ENCODE measurements around the gene RBBP8NL.

RBBP8NL gene

DNA sequence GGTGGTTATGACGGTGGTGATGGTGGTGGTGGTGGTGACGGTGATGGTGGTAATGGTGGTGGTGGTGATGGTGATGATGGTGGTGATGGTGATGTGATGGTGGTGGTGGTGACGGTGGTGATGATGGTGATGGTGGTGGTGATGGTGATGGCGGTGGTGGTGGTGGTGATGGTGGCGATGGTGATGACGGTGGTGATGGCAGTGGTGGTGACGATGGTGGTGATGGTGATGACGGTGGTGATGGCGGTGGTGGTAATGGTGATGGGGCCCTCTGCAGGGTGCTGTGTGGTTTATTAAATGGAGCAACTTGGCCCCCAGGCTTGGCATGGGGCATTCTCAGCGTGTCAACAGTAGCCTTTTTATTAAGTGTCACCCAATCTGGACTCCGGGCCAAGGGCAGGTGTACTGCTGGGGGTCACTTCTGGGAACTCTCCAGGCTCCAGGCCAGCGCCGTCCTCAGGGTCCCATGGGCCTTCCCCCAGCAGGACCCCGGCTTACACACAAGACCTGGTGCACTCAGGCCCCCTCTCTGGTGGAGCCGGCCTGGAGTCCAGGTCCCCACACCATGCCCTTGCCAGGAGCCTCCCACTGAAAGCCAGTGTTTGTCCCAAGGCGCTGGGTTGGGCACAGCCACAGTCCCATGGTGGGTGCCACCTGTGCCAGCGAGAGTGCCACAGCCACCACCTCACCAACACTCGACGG lies 29.1 kb downstream of the RBBP8NL start:
- H3K4me1 ChIP-seq (ENCODE audit: control insufficient read depth, insufficient read depth, low read length): no peaks in the 10 kb centered on the region
- H3K9me3 ChIP-seq (ENCODE audit: control insufficient read depth, insufficient read depth, low read length): no peaks in the 10 kb centered on the region
- no peaks in the 10 kb centered on the region for H3K27me3 ChIP-seq (ENCODE audit: control insufficient read depth, insufficient read depth, low read length)
- no peak overlapping the region for H3K4me3 ChIP-seq (ENCODE audit: low read depth, low read length)
- H3K36me3 ChIP-seq (ENCODE audit: control insufficient read depth, insufficient read depth, low read length): peaks cover 2% of the 10 kb centered on the region
- H3K9ac ChIP-seq (ENCODE audit: low read depth, low read length): no peak overlapping the region

DNA sequence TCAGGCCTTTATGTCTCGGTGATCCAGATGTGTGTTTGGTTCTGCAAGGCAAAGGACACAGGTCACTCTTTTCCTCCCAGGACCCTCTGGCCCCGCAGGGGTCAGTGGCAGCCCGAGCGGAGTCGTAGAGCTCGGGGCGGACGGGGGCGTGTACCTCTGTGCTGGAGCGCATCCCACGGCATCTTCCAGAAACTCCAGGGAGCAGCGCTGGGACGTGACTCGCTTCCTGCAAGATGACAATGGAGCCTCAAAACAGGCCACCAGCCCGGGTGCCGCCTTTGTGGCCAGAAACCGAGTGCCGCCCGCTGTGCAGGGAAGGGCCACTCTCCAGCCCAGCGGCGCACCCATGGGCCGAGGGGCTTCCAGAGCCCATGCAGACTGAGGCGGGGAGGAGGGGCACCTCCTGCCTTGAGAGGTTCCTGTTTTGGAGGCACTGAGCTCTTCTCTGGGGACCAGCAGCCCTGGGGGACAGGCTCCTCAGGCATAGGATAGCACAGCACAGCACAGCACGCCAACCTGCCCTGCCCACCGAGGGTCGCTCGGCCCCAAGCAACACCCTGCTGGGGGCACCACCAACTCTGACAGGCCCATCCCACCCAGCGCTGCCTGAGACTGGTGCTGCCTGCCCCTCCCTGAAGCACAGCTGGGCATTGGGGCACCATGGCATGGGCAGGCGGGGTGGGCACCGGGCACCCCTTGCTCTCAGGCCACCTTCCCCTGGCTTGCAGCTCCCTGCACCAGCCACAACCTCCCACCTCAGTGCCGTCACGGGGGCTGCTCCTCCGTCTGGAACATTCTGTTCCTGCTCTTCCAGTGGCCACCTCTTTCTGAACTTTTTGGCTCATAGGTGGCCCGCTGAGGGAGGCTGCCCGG lies 30.7 kb downstream of the RBBP8NL start:
- H3K9ac ChIP-seq (ENCODE audit: low read depth, low read length): no peak overlapping the region
- H3K9me3 ChIP-seq (ENCODE audit: control insufficient read depth, insufficient read depth, low read length): no peaks in the 10 kb centered on the region
- no peaks in the 10 kb centered on the region for H3K4me1 ChIP-seq (ENCODE audit: control insufficient read depth, insufficient read depth, low read length)

DNA sequence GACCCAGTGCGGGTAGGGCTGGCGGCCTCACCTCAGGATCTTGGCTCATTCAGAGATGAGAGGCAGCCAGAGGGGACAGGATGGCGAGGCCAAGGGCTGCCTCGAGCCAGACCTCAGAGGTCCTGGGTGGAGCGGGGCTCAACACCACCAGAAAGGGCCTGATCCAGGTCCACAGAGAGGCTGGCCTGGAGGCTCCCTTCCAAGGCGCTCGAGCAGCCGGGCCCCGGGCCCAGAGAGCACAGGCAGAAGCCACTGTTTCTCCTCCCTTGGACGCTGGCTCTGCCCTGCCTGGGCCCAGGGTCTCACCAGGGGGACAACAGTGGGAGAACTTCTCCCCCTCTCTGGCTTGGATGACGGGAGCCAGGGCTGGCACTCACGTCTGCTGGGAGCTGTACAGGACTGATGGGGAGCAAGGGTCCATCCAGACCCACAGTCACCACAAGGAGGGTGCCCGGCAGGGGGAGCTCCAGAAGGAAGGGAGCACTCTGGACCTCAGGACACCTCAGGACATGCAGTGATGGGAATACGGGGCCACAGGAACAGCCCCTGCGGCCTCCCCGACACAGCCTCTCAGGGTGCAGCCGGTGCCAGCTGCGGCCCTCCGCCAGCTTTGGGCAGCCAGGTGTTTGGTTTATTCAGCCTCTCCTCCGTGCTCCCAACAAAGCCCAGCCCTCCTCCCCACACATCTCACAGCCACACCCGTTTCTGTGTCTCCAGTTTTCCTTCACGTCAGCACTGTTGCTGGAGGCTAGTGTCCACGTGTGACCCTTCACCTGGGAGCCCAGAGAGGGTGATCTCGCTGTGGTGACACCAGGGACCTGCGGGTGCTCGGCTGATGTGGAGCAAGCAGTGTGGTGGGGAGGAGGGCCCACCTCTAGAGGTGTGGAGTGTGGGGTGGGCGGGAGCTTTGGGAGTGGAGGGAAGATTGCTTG lies 31.8 kb downstream of the RBBP8NL start:
- peaks cover 8% of the 10 kb centered on the region for H3K36me3 ChIP-seq (ENCODE audit: control insufficient read depth, insufficient read depth, low read length)
- H3K9ac ChIP-seq (ENCODE audit: low read depth, low read length): no peak overlapping the region
- no peak overlapping the region for H3K4me3 ChIP-seq (ENCODE audit: low read depth, low read length)
- no peaks in the 10 kb centered on the region for H3K9me3 ChIP-seq (ENCODE audit: control insufficient read depth, insufficient read depth, low read length)
- H3K27me3 ChIP-seq (ENCODE audit: control insufficient read depth, insufficient read depth, low read length): no peaks in the 10 kb centered on the region
- H3K4me1 ChIP-seq (ENCODE audit: control insufficient read depth, insufficient read depth, low read length): no peaks in the 10 kb centered on the region

More for the DNA sequence above, 30.7 kb downstream of the RBBP8NL start:
- no peaks in the 10 kb centered on the region for H3K27me3 ChIP-seq (ENCODE audit: control insufficient read depth, insufficient read depth, low read length)
- peaks cover 6% of the 10 kb centered on the region for H3K36me3 ChIP-seq (ENCODE audit: control insufficient read depth, insufficient read depth, low read length)
- no peak overlapping the region for H3K4me3 ChIP-seq (ENCODE audit: low read depth, low read length)

DNA sequence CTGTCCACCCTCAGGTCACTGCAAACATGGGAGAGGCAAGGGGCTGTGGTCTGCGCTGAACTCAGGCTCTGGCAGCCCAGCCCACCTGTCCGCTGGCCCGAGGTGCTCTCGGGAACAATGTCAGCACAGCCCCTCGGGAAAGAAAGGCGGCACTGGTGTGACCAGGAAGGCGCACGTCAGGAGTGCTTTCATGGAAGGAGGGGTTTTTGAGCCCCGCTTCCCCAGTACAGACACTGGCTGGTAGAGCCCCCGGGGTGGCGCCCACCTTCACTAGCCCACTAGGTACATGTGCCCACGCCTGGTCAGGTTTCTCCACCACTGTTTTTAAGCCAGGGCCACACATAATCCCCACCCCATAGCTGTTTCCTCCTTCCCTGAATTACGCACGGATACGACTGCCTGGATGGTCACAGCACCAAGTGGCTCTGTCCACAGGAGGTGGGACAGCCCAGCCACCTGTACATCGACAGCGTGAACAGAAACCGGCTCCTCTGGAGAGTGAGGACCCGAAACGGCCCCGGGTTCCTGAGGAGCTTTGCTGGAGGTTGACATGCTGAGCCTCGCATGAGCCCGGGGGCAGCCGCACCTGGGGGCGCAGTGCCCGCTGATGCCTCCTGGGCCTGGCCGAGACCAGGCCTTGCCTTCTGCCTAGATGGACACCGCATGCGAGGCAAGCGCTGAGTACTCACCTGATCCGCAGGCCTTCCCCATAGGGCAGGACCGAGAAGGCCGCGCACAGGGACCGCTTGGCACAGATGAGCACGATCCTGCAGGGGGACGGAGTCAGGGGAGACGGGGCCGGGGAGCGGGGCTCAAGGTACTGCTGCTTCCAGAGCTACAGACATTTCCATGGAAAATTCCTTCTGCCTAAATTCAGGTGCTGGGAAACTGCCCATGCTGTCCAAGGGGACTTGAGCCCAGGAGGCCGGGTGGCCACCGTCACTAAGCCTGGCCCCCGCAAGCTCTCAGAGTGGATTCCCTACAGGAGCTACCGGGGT lies 32.8 kb downstream of the RBBP8NL start:
- H3K9me3 ChIP-seq (ENCODE audit: control insufficient read depth, insufficient read depth, low read length): no peaks in the 10 kb centered on the region
- H3K27me3 ChIP-seq (ENCODE audit: control insufficient read depth, insufficient read depth, low read length): no peaks in the 10 kb centered on the region
- no peak overlapping the region for H3K4me3 ChIP-seq (ENCODE audit: low read depth, low read length)
- no peaks in the 10 kb centered on the region for H3K4me1 ChIP-seq (ENCODE audit: control insufficient read depth, insufficient read depth, low read length)
- no peak overlapping the region for H3K9ac ChIP-seq (ENCODE audit: low read depth, low read length)
- H3K36me3 ChIP-seq (ENCODE audit: control insufficient read depth, insufficient read depth, low read length): peaks cover 17% of the 10 kb centered on the region

DNA sequence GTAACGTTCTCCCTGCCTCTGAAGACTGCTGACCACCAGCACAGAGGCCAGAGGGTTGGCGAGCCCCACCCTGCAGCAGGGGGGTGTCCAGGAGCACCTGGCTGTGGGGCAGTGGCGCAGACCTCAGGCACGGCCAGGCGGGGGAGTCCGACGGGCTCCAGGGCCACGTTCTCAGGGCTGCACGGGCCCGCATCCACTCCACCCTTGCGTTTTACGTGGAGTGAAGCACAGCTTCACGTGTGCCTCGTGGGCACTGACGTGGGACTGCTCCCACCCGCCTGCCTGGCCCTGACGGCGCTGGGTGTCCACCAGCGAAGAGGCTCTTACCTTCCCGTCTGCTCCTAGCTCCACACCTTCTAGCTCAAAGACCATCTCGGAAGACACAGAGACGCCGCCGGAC lies 33.5 kb downstream of the RBBP8NL start:
- Histone ChIP-seq H3K36me3 (ENCODE audit: control insufficient read depth, insufficient read depth, low read length) (peaks cover 24% of the 10 kb centered on the region), H3K9ac (ENCODE audit: low read depth, low read length) (no peak overlapping the region), H3K4me3 (ENCODE audit: low read depth, low read length) (no peak overlapping the region), H3K4me1 (ENCODE audit: control insufficient read depth, insufficient read depth, low read length) (no peaks in the 10 kb centered on the region), H3K9me3 (ENCODE audit: control insufficient read depth, insufficient read depth, low read length) (no peaks in the 10 kb centered on the region), H3K27me3 (ENCODE audit: control insufficient read depth, insufficient read depth, low read length) (no peaks in the 10 kb centered on the region)

DNA sequence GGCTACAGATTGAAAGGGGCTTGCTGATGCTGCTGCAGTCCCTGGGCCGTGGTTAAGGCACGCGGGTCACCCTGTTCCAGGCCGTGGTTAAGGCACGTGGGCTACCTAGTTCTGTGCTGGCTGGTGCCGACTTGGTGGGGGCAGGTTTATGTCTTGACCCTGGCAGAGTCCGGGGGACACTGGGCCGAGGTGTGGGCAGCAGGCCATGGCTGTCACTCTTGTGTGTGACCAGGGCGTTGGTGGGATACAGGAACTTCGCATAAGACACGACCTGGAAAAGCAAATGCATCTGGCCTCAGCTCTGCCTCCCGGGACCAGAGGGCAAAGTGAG lies 34.0 kb downstream of the RBBP8NL start:
- Histone ChIP-seq H3K9me3 (ENCODE audit: control insufficient read depth, insufficient read depth, low read length) (no peaks in the 10 kb centered on the region), H3K36me3 (ENCODE audit: control insufficient read depth, insufficient read depth, low read length) (peaks cover 29% of the 10 kb centered on the region), H3K4me1 (ENCODE audit: control insufficient read depth, insufficient read depth, low read length) (no peaks in the 10 kb centered on the region), H3K27me3 (ENCODE audit: control insufficient read depth, insufficient read depth, low read length) (no peaks in the 10 kb centered on the region), H3K9ac (ENCODE audit: low read depth, low read length) (no peak overlapping the region), H3K4me3 (ENCODE audit: low read depth, low read length) (no peak overlapping the region)

DNA sequence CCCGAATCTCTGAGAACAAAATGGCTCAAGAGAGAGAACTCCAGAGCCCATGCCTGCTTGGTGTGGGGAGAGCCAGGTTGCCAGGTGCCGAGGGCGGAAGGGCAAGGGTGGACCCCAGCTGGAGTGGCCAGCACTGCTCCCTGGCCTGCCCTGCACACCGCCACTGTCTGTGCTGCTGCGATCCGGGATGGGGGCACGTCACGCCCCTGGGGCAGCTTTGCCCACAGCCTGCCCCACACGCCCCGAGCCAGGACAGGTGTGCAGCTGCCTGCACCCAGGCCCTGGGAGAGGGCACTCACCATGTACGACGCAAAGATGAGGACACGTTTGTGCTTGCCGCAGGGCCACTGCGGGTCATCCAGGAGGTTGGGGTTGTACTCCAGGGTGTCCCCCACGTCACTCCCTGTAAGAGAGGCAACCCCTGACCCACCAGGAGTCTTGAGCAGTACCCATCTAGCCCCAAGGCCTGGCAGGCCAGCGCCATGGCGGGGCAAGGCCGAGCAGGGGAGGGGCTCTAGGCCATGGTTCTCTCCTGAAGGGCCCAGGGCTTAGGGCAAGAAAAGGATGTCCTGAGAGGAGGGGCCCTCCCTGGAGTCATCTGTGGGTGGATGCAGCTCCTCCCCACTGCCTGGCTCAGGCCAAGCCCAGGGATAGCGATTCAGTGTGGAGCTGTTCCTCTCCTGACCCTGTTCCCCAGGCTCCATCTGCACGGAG lies 34.6 kb downstream of the RBBP8NL start:
- Histone ChIP-seq H3K36me3 (ENCODE audit: control insufficient read depth, insufficient read depth, low read length) (peaks cover 34% of the 10 kb centered on the region), H3K9ac (ENCODE audit: low read depth, low read length) (no peak overlapping the region), H3K4me1 (ENCODE audit: control insufficient read depth, insufficient read depth, low read length) (no peaks in the 10 kb centered on the region), H3K27me3 (ENCODE audit: control insufficient read depth, insufficient read depth, low read length) (no peaks in the 10 kb centered on the region), H3K9me3 (ENCODE audit: control insufficient read depth, insufficient read depth, low read length) (no peaks in the 10 kb centered on the region), H3K4me3 (ENCODE audit: low read depth, low read length) (no peak overlapping the region)

DNA sequence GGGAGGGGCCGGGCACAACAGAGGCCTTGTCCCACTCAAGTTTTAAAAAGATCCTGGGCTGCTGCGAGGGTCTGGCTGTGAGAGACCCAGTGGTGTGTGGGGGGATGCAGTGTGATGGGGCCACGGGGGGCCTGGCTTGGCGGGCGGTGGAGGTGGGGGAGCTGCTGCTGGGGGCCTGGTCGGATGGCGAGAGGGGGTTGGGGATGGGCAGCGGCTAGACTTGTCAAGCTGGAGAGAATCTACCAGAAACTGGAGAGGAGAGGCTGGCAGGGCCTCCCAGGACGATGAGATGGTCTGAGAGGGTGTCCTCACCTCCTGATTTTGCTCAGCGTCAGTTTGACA lies 35.3 kb downstream of the RBBP8NL start:
- Histone ChIP-seq H3K4me3 (ENCODE audit: low read depth, low read length) (no peak overlapping the region), H3K27me3 (ENCODE audit: control insufficient read depth, insufficient read depth, low read length) (no peaks in the 10 kb centered on the region), H3K36me3 (ENCODE audit: control insufficient read depth, insufficient read depth, low read length) (peaks cover 35% of the 10 kb centered on the region), H3K4me1 (ENCODE audit: control insufficient read depth, insufficient read depth, low read length) (no peaks in the 10 kb centered on the region), H3K9ac (ENCODE audit: low read depth, low read length) (no peak overlapping the region), H3K9me3 (ENCODE audit: control insufficient read depth, insufficient read depth, low read length) (no peaks in the 10 kb centered on the region)

DNA sequence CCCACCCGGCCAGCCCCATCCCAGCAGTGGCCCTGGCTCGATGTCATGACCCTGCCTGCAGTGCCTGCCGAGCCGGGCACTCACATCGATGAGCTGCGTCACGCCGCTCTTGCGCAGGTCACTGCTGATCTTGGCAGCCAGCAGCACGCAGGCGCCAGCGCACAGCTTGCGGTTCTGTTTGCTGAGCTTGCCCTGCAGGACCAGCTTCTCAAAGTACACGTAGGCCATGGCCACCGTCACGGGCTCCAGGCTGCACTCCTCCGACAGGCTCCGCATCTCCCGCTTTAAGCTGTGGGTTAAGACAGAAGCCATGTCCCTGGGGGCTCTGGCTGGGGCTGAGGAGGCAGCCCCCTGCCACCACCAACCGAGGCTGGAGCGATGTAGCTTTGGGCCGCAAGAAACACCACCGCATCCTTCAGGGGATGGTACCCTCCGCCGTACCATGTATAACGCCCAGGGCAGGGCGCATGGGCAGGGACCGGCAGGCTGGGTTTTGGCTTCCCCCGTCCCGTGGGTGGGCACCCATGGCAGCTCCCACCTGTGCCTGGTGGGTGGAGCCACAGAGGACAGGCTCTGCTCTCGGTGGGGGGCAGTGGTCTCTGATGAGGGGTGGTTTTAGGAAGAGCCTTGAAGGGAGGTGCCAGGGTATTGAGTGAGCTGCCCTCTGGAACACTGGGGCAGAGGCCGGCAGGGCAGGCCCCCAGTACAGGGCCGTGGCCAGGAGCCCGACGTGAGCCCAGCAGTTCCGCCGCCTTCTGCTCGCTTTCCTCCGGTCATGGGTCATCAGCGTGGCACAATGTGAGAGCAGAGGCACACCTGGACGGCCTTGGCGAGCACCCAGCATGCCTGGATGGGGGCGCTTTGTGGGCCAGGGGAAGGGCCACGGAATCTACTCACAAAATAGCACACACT lies 35.9 kb downstream of the RBBP8NL start:
- no peaks in the 10 kb centered on the region for H3K27me3 ChIP-seq (ENCODE audit: control insufficient read depth, insufficient read depth, low read length)
- no peak overlapping the region for H3K4me3 ChIP-seq (ENCODE audit: low read depth, low read length)
- peaks cover 38% of the 10 kb centered on the region for H3K36me3 ChIP-seq (ENCODE audit: control insufficient read depth, insufficient read depth, low read length)
- no peaks in the 10 kb centered on the region for H3K9me3 ChIP-seq (ENCODE audit: control insufficient read depth, insufficient read depth, low read length)
- no peaks in the 10 kb centered on the region for H3K4me1 ChIP-seq (ENCODE audit: control insufficient read depth, insufficient read depth, low read length)
- H3K9ac ChIP-seq (ENCODE audit: low read depth, low read length): no peak overlapping the region
